Spleen (tissue), 7 donors: ENCODE results near the gene SPDYE2.
"Not testable (repeated sequence)": the region's sequence is repeated elsewhere in the genome, so short reads cannot be mapped to it uniquely, and the experiment has no call there.

Source experiments
- CTCF ChIP-seq, 11 experiments: fragments of 200-600 bp in 7 of 11; fragments of 450-650 bp in 4 of 11; sonication (generic) in 4 of 11; IDR thresholded peaks in 8 of 11; conservative IDR thresholded peaks in 3 of 11; 1 replicate in 7 of 11; 2 replicates in 4 of 11; pipeline versions ENCODE4 v1.4.0 to v1.8.0; 2016 to 2021; ENCODE audit warnings: antibody characterized with exemption in 11 of 11, inconsistent platforms in 4 of 11, mild to moderate bottlenecking in 1 of 11
- POLR2A ChIP-seq, 3 donors: fragments of 450-650 bp; IDR thresholded peaks; one replicate each; pipeline ENCODE4 v1.5.1; 2017; ENCODE audit warnings: antibody characterized with exemption in 3 of 3, mild to moderate bottlenecking in 1 of 3
- donor health status: DM: no; HTN: no; CAD: no; lungs with moderate emphysema.
- donor health status: DM: no; HTN: no; CAD: no.
- donor health status: DM: no; HTN: no; CAD: no.

GRCh38 chr7:102589857-102590256 lies 38.8 kb downstream of the SPDYE2 start:
- TF ChIP-seq POLR2A (IDR thresholded peaks at IDR 0.05); CTCF (IDR thresholded peaks at IDR 0.05 in 8 of 11, conservative IDR thresholded peaks at IDR 0.05 in 3 of 11): not testable (repeated sequence)
